Tibial nerve (tissue), 3 donors: ENCODE data around the gene TIMM13.
"Not testable (repeated sequence)": the region's sequence is repeated elsewhere in the genome, so short reads cannot be mapped to it uniquely, and the experiment has no call there.

Source experiments
- POLR2A ChIP-seq, 2 donors: fragments of 450-650 bp; IDR thresholded peaks; one replicate each; pipeline ENCODE4 v1.6.1; 2017; ENCODE audit warnings: antibody characterized with exemption in 2 of 2, mild to moderate bottlenecking in 2 of 2, moderate library complexity in 2 of 2
- TF ChIP-seq, protein P1 (sequence below), 5 experiments: fragments of 200-600 bp in 3 of 5; fragments of 450-650 bp in 2 of 5; sonication (generic) in 3 of 5; IDR thresholded peaks; one replicate each; pipeline ENCODE4 v1.5.1; 2016 to 2019; ENCODE audit warnings: antibody characterized with exemption in 5 of 5, mild to moderate bottlenecking in 3 of 5, moderate library complexity in 2 of 5

DNA sequence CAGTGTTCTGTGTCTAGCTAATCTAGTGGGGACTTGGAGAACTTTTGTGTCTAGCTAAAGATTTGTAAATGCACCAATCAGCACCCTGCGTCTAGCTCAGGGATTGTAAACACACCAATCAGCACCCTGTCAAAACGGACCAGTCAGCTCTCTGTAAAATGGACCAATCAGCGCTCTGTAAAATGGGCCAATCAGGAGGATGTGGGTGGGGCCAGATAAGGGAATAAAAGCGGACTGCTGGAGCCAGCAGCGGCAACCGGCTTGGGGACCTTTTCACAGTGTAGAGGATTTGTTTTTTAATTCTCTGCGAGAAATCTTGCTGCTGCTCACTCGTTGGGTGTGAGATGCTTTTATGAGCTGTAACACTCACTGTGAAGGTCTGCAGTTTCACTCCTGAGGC lies 34.5 kb downstream of the TIMM13 start:
- TF ChIP-seq, protein P1, sequence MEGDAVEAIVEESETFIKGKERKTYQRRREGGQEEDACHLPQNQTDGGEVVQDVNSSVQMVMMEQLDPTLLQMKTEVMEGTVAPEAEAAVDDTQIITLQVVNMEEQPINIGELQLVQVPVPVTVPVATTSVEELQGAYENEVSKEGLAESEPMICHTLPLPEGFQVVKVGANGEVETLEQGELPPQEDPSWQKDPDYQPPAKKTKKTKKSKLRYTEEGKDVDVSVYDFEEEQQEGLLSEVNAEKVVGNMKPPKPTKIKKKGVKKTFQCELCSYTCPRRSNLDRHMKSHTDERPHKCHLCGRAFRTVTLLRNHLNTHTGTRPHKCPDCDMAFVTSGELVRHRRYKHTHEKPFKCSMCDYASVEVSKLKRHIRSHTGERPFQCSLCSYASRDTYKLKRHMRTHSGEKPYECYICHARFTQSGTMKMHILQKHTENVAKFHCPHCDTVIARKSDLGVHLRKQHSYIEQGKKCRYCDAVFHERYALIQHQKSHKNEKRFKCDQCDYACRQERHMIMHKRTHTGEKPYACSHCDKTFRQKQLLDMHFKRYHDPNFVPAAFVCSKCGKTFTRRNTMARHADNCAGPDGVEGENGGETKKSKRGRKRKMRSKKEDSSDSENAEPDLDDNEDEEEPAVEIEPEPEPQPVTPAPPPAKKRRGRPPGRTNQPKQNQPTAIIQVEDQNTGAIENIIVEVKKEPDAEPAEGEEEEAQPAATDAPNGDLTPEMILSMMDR (IDR thresholded peaks at IDR 0.05): not testable (repeated sequence)
- not testable (repeated sequence) for TF ChIP-seq POLR2A (IDR thresholded peaks at IDR 0.05)
